ENCODE data around the gene TXN.
"Not testable (repeated sequence)": the region's sequence is repeated elsewhere in the genome, so short reads cannot be mapped to it uniquely, and the experiment has no call there.

The TXN gene

DNA sequence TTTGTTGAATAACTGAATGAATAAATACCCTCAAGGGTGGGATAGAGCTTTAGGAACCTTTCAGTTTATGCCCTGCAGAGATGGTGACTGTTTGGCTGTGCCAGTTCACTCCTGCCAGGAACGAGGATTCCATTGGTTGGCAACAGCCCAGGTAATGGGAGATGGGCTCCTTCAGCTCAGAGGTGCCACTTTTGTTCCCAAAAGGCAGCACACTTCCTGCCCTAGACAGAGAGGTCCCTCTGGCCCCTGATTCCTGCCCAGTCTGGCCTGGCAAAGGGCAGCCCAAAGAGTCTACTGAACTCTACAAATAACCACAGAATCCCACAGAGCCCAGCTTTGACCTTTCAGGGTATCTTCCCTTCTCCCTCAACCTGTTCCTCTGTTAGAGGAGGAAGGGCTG lies 49.9 kb downstream of the TXN start:
- no peak for DNase-seq

DNA sequence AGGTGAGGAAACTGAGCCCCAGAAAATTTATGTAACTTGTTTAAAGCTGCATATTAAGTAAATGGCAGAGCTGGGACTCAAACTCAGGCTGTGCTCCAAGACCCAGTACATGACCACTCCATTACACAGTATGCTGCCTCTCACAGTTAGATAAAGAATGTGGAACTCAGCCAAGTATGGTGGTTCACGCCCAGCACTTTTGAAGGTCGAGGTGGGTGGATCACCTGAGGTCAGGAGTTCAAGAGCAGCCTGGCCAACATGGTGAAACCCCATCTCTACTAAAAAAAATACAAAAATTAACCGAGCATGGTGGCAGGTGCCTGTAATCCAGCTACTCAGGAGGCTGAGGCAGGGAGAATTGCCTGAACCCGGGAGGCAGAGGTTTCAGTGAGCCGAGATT lies 50.7 kb downstream of the TXN start:
- DNase-seq = not testable (repeated sequence)

DNA sequence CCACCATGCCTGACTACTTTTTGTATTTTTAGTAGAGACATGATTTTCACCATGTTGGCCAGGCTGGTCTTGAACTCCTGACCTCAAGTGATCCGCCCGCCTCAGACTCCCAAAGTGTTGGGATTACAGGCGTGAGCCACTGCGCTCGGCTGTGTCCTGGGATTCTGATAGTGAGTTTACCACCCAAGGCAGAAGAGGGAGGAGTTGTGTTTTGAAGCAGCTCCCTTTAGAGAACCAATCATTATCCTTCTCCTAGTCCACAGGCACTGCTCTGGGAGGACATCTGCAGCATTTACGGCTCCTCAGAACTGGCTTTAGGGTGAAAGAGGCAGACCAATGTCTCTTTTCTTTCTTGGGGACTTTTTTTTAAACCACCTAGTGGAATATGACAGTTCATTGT lies 54.1 kb downstream of the TXN start:
- no peak for DNase-seq

DNA sequence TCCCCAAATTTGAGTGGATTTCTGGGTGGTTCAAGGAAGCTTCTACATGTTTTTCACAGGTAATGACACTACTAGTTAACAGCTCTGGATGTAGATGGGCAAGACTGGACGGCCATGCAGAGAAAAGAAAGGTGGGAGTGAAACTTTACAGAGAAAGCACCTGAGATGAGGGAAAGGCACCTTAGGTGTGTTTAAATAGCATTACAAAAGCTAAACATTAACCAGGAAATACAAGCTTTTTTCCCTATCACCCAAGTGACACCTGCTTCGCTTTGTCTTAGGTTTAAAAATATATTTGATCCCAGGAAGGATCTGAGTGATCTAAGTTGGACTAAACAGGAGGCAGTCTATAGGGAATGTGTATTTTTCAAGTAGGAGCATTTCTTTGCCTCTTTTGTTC lies 56.7 kb downstream of the TXN start:
- DNase-seq = no peak

DNA sequence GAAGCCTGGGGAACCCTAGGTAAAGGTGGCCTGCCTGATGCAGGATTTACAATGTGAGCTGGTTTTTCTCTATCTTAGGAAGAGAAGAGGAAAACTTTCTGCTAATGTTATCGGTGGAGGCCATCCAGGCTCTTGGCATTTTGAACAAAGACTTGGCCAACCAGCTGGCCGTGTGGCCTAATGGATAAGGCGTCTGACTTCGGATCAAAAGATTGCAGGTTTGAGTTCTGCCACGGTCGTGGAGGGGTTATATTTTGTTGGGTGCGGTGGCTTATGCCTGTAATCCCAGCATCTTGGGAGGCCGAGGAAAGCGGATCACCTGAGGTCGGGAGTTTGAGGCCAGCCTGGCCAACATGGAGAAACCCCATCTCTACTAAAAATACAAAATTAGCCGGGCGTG lies 58.0 kb downstream of the TXN start:
- DNase-seq = no peak

DNA sequence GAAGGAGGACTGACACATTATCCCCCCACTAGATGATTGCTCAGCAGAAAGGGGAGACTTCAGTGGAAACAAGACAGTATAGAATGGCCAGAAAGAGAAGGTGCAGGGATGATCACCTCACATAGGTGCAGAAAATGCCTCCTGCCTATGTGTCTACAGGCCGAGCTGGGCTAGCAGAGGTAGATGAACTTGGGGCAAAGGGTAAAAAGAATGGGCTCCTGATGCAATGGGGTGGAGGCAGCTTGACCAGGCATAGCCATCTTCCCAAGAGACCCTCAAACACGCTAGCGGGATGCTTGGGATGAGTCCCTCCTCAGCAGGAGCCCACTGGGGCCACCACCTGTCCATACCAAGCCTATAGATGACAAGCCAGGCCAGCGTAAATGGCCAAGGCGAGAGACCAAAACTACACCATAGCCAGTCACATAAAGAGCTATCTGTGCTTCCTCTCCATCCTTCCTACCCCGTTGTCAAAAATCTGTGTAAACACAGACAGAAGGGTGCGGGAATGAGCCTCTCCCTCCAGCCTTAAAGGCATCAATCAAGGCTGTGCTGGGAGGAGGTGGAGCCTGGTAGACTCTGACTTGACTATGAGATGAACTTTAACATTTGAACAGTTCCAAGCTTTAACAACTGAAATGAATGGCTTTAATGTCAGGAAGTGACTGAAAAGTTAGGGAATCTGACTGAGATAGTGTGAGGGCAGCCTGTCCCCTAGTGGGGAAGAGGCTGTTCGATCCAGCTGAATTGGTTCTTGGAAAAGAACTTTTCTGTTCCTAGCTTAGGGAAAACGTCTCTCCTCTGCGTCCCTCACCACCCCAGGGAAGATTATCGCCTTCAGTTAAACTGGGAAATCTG lies 58.7 kb downstream of the TXN start:
- no peak for DNase-seq

DNA sequence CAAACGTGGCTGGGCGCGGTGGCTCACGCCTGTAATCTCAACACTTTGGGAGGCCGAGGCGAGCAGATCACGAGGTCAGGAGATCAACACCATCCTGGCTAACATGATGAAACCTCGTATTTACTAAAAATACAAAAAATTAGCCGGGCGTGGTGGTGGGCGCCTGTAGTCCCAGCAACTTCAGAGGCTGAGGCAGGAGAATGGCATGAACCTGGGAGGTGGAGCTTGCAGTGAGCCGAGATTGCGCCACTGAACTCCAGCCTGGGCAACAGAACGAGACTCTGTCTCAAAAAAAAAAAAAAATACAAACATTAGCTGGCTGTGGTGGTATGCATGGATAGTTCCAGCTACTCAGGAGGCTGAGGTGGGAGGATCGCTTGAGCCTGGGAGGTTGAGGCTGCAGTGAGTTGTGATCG lies 60.2 kb downstream of the TXN start:
- not testable (repeated sequence) for DNase-seq

Data from GOT3 (cell line).